ENCODE results near the gene RPL38.

The RPL38 gene

GRCh38 chr17:74241431-74241830 is 38.0 kb downstream of the RPL38 start:
- Histone ChIP-seq H3K18ac (ENCODE audit: low read depth in 1 of 2, low read length in 2 of 2) (no peak overlapping the region), H2BK120ac (ENCODE audit: low read depth, low read length) (no peak overlapping the region), H3K27me3 (ENCODE audit: control insufficient read depth in 1 of 2, insufficient read depth in 1 of 2, low read length in 2 of 2) (peaks cover 16 to 42% of the 10 kb centered on the region in 2 experiments), H2BK12ac (ENCODE audit: low read length in 2 of 2) (no peak overlapping the region), H3K9ac (ENCODE audit: low read length) (peak overlapping the region; percentile 36), H3K79me1 (replicated peaks; ENCODE audit: low read length, poor library complexity, severe bottlenecking) (no peaks in the 10 kb centered on the region), H2AFZ (ENCODE audit: low read depth, low read length) (no peak overlapping the region), H4K91ac (ENCODE audit: low read length) (no peak overlapping the region), H2BK15ac (ENCODE audit: low read depth, poor library complexity, severe bottlenecking) (no peak overlapping the region), H3K9me3 (ENCODE audit: control insufficient read depth, low read length) (no peaks in the 10 kb centered on the region), H4K8ac (ENCODE audit: low read length) (no peak overlapping the region), H3K4me2 (ENCODE audit: low read length, poor library complexity, severe bottlenecking) (no peak overlapping the region), H3K27ac (ENCODE audit: low read length, poor library complexity, severe bottlenecking) (no peak overlapping the region), H3K4me3 (ENCODE audit: insufficient read depth in 1 of 2, low read depth in 1 of 2, low read length in 2 of 2) (no peak overlapping the region), H3K4me1 (ENCODE audit: control insufficient read depth, insufficient read depth, low read depth, low read length) (peaks cover 9% of the 10 kb centered on the region), H3K14ac (ENCODE audit: low read length in 2 of 2) (no peak overlapping the region), H2BK5ac (ENCODE audit: low read depth, low read length, poor library complexity, severe bottlenecking) (no peak overlapping the region), H2AK5ac (ENCODE audit: low read length, severe bottlenecking) (no peak overlapping the region), H3K23ac (ENCODE audit: low read length in 2 of 2) (no peak overlapping the region), H3K36me3 (ENCODE audit: control insufficient read depth in 1 of 2, insufficient read depth in 2 of 2, low read depth in 1 of 2, low read length in 2 of 2) (no peaks in the 10 kb centered on the region), H3K4ac (ENCODE audit: low read depth in 1 of 2, low read length in 2 of 2) (no peak overlapping the region)
- DNase-seq = no peak
- 84% methylated on average over 9 of the region's 10 CpGs for WGBS

DNA sequence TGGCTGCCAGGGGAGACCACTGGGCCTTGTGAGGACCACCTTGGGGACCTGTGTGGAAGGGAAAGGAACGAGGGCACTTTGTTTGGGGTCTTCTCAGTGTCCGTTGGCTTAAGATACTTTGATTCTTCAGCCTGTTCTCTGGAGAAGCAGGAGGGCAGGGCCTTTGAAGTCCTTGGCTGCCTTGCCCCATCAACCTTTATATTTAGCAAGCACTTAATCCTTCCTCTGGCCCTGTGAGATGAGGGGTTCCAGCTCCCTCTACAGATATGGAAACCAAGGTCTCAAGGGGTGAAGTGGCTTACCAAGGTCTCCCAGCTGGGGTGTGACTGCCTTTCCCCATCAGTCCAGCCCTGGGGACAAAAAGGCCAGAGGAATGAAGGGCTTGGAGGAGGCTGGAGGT is 38.4 kb downstream of the RPL38 start:
- Histone ChIP-seq H3K14ac (ENCODE audit: low read length in 2 of 2) (no peak overlapping the region), H3K4me3 (ENCODE audit: insufficient read depth in 1 of 2, low read depth in 1 of 2, low read length in 2 of 2) (no peak overlapping the region), H3K23ac (ENCODE audit: low read length in 2 of 2) (no peak overlapping the region), H3K27ac (ENCODE audit: low read length, poor library complexity, severe bottlenecking) (no peak overlapping the region), H3K9me3 (ENCODE audit: control insufficient read depth, low read length) (no peaks in the 10 kb centered on the region), H4K91ac (ENCODE audit: low read length) (no peak overlapping the region), H3K18ac (ENCODE audit: low read depth in 1 of 2, low read length in 2 of 2) (no peak overlapping the region), H3K4ac (ENCODE audit: low read depth in 1 of 2, low read length in 2 of 2) (no peak overlapping the region), H2AFZ (ENCODE audit: low read depth, low read length) (no peak overlapping the region), H3K27me3 (ENCODE audit: control insufficient read depth in 1 of 2, insufficient read depth in 1 of 2, low read length in 2 of 2) (peaks cover 19 to 43% of the 10 kb centered on the region in 2 experiments), H2AK5ac (ENCODE audit: low read length, severe bottlenecking) (no peak overlapping the region), H2BK5ac (ENCODE audit: low read depth, low read length, poor library complexity, severe bottlenecking) (no peak overlapping the region), H3K4me2 (ENCODE audit: low read length, poor library complexity, severe bottlenecking) (no peak overlapping the region), H3K36me3 (ENCODE audit: control insufficient read depth in 1 of 2, insufficient read depth in 2 of 2, low read depth in 1 of 2, low read length in 2 of 2) (no peaks in the 10 kb centered on the region), H4K8ac (ENCODE audit: low read length) (no peak overlapping the region), H3K9ac (ENCODE audit: low read length) (peak overlapping the region; percentile 7), H2BK120ac (ENCODE audit: low read depth, low read length) (no peak overlapping the region), H3K79me1 (replicated peaks; ENCODE audit: low read length, poor library complexity, severe bottlenecking) (no peaks in the 10 kb centered on the region), H2BK12ac (ENCODE audit: low read length in 2 of 2) (no peak overlapping the region), H3K4me1 (ENCODE audit: control insufficient read depth, insufficient read depth, low read depth, low read length) (peaks cover 8% of the 10 kb centered on the region), H2BK15ac (ENCODE audit: low read depth, poor library complexity, severe bottlenecking) (no peak overlapping the region)
- 67% methylated on average over 2 of the region's 2 CpGs for WGBS
- no peak for DNase-seq

GRCh38 chr17:74243013-74243755 is 39.7 kb downstream of the RPL38 start:
- peaks cover 19 to 43% of the 10 kb centered on the region in 2 experiments for H3K27me3 ChIP-seq (ENCODE audit: control insufficient read depth in 1 of 2, insufficient read depth in 1 of 2, low read length in 2 of 2)
- no peak overlapping the region for H3K9ac ChIP-seq (ENCODE audit: low read length)
- H4K8ac ChIP-seq (ENCODE audit: low read length) = no peak overlapping the region
- no peak overlapping the region for H3K4me3 ChIP-seq (ENCODE audit: insufficient read depth in 1 of 2, low read depth in 1 of 2, low read length in 2 of 2)
- no peak overlapping the region for H3K4ac ChIP-seq (ENCODE audit: low read depth in 1 of 2, low read length in 2 of 2)
- WGBS = 75% methylated on average over 13 of the region's 13 CpGs
- no peak overlapping the region for H2BK12ac ChIP-seq (ENCODE audit: low read length in 2 of 2)
- H3K23ac ChIP-seq (ENCODE audit: low read length in 2 of 2) = no peak overlapping the region
- no peak overlapping the region for H2BK5ac ChIP-seq (ENCODE audit: low read depth, low read length, poor library complexity, severe bottlenecking)
- no peaks in the 10 kb centered on the region for H3K9me3 ChIP-seq (ENCODE audit: control insufficient read depth, low read length)
- DNase-seq = no peak
- H2AFZ ChIP-seq (ENCODE audit: low read depth, low read length) = no peak overlapping the region
- no peak overlapping the region for H3K18ac ChIP-seq (ENCODE audit: low read depth in 1 of 2, low read length in 2 of 2)
- H3K14ac ChIP-seq (ENCODE audit: low read length in 2 of 2) = no peak overlapping the region
- no peak overlapping the region for H4K91ac ChIP-seq (ENCODE audit: low read length)
- no peak overlapping the region for H3K4me2 ChIP-seq (ENCODE audit: low read length, poor library complexity, severe bottlenecking)
- H2BK120ac ChIP-seq (ENCODE audit: low read depth, low read length) = no peak overlapping the region
- H3K79me1 ChIP-seq (replicated peaks; ENCODE audit: low read length, poor library complexity, severe bottlenecking) = no peaks in the 10 kb centered on the region
- peaks cover 8% of the 10 kb centered on the region for H3K4me1 ChIP-seq (ENCODE audit: control insufficient read depth, insufficient read depth, low read depth, low read length)
- H2AK5ac ChIP-seq (ENCODE audit: low read length, severe bottlenecking) = no peak overlapping the region
- no peak overlapping the region for H3K27ac ChIP-seq (ENCODE audit: low read length, poor library complexity, severe bottlenecking)
- no peak overlapping the region for H2BK15ac ChIP-seq (ENCODE audit: low read depth, poor library complexity, severe bottlenecking)
- H3K36me3 ChIP-seq (ENCODE audit: control insufficient read depth in 1 of 2, insufficient read depth in 2 of 2, low read depth in 1 of 2, low read length in 2 of 2) = no peaks in the 10 kb centered on the region

- Histone ChIP-seq H3K27me3 (ENCODE audit: control insufficient read depth in 1 of 2, insufficient read depth in 1 of 2, low read length in 2 of 2) (peaks cover 28 to 47% of the 10 kb centered on the region in 2 experiments), H3K4me2 (ENCODE audit: low read length, poor library complexity, severe bottlenecking) (no peak overlapping the region), H2BK12ac (ENCODE audit: low read length in 2 of 2) (no peak overlapping the region), H3K36me3 (ENCODE audit: control insufficient read depth in 1 of 2, insufficient read depth in 2 of 2, low read depth in 1 of 2, low read length in 2 of 2) (no peaks in the 10 kb centered on the region), H2BK15ac (ENCODE audit: low read depth, poor library complexity, severe bottlenecking) (no peak overlapping the region), H2BK5ac (ENCODE audit: low read depth, low read length, poor library complexity, severe bottlenecking) (no peak overlapping the region), H3K23ac (ENCODE audit: low read length in 2 of 2) (no peak overlapping the region), H2AK5ac (ENCODE audit: low read length, severe bottlenecking) (no peak overlapping the region), H2BK120ac (ENCODE audit: low read depth, low read length) (no peak overlapping the region), H3K27ac (ENCODE audit: low read length, poor library complexity, severe bottlenecking) (no peak overlapping the region), H3K79me1 (replicated peaks; ENCODE audit: low read length, poor library complexity, severe bottlenecking) (no peaks in the 10 kb centered on the region), H3K9me3 (ENCODE audit: control insufficient read depth, low read length) (no peaks in the 10 kb centered on the region), H3K9ac (ENCODE audit: low read length) (no peak overlapping the region), H4K8ac (ENCODE audit: low read length) (no peak overlapping the region), H3K4me1 (ENCODE audit: control insufficient read depth, insufficient read depth, low read depth, low read length) (peaks cover 8% of the 10 kb centered on the region), H4K91ac (ENCODE audit: low read length) (peak overlapping the region; percentile 8), H3K14ac (ENCODE audit: low read length in 2 of 2) (no peak overlapping the region), H3K4me3 (ENCODE audit: insufficient read depth in 1 of 2, low read depth in 1 of 2, low read length in 2 of 2) (no peak overlapping the region), H3K4ac (ENCODE audit: low read depth in 1 of 2, low read length in 2 of 2) (no peak overlapping the region), H2AFZ (ENCODE audit: low read depth, low read length) (no peak overlapping the region), H3K18ac (ENCODE audit: low read depth in 1 of 2, low read length in 2 of 2) (no peak overlapping the region)
- WGBS = 93% methylated on average over 10 of the region's 10 CpGs
- DNase-seq = no peak
Observed at GRCh38 chr17:74244128-74244527, 40.6 kb downstream of the RPL38 start.
